Skeletal muscle cell (primary cell): ENCODE results near the gene ITGBL1.

Source experiments
- DNase-seq: peaks from one replicate; pipeline ENCODE4 v3.0.0-alpha.2; 2010; ENCODE audit warnings: low read depth
- H3K4me3 ChIP-seq: 2 replicates; pipeline ENCODE4 v1.5.1; 2011; ENCODE audit warnings: low read depth, mild to moderate bottlenecking, control low read depth, low read length, moderate library complexity

Gene ITGBL1

GRCh38 chr13:101711307-101712025 lies 259.0 kb downstream of the ITGBL1 start:
- no peak overlapping the region for H3K4me3 ChIP-seq
- no peak for DNase-seq

GRCh38 chr13:101712026-101712348 lies 259.5 kb downstream of the ITGBL1 start:
- no peak overlapping the region for H3K4me3 ChIP-seq
- no peak for DNase-seq

GRCh38 chr13:101714195-101714594 lies 261.7 kb downstream of the ITGBL1 start:
- DNase-seq, result no peak

GRCh38 chr13:101717353-101717752 lies 264.9 kb downstream of the ITGBL1 start:
- no peak overlapping the region for H3K4me3 ChIP-seq

More at GRCh38 chr13:101714195-101714594, 261.7 kb downstream of the ITGBL1 start:
- H3K4me3 ChIP-seq, result no peak overlapping the region

GRCh38 chr13:101718496-101718895 lies 266.0 kb downstream of the ITGBL1 start:
- H3K4me3 ChIP-seq, result no peak overlapping the region
- no peak for DNase-seq

More at GRCh38 chr13:101717353-101717752, 264.9 kb downstream of the ITGBL1 start:
- DNase-seq, result no peak

- H3K4me3 ChIP-seq, result no peak overlapping the region
- DNase-seq, result no peak
These were observed 274.2 kb downstream of the ITGBL1 start for GRCh38 chr13:101726681-101727080.

GRCh38 chr13:101727118-101727517 lies 274.6 kb downstream of the ITGBL1 start:
- no peak overlapping the region for H3K4me3 ChIP-seq
- DNase-seq, result no peak

GRCh38 chr13:101728021-101728420 lies 275.5 kb downstream of the ITGBL1 start:
- H3K4me3 ChIP-seq, result no peak overlapping the region
- DNase-seq, result no peak

GRCh38 chr13:101728615-101729014 lies 276.1 kb downstream of the ITGBL1 start:
- H3K4me3 ChIP-seq, result no peak overlapping the region
- DNase-seq, result no peak

- no peak for DNase-seq
- no peak overlapping the region for H3K4me3 ChIP-seq
These were observed 278.0 kb downstream of the ITGBL1 start for GRCh38 chr13:101730420-101731000.

- DNase-seq, result no peak
These were observed 284.1 kb downstream of the ITGBL1 start for GRCh38 chr13:101736566-101736965.

GRCh38 chr13:101738336-101738735 lies 285.9 kb downstream of the ITGBL1 start:
- H3K4me3 ChIP-seq, result no peak overlapping the region
- DNase-seq, result no peak

More at GRCh38 chr13:101736566-101736965, 284.1 kb downstream of the ITGBL1 start:
- no peak overlapping the region for H3K4me3 ChIP-seq

GRCh38 chr13:101739382-101740178 lies 287.1 kb downstream of the ITGBL1 start:
- no peak overlapping the region for H3K4me3 ChIP-seq
- DNase-seq, result no peak

- no peak for DNase-seq
- H3K4me3 ChIP-seq, result no peak overlapping the region
These were observed 294.0 kb downstream of the ITGBL1 start for GRCh38 chr13:101746513-101746912.

GRCh38 chr13:101747039-101747438 lies 294.6 kb downstream of the ITGBL1 start:
- no peak overlapping the region for H3K4me3 ChIP-seq
- no peak for DNase-seq

GRCh38 chr13:101749584-101749983 lies 297.1 kb downstream of the ITGBL1 start:
- no peak for DNase-seq
- no peak overlapping the region for H3K4me3 ChIP-seq

GRCh38 chr13:101751488-101751887 lies 299.0 kb downstream of the ITGBL1 start:
- peak; percentile 96 for DNase-seq

GRCh38 chr13:101752432-101752831 lies 300.0 kb downstream of the ITGBL1 start:
- no peak overlapping the region for H3K4me3 ChIP-seq
- DNase-seq, result no peak

More at GRCh38 chr13:101751488-101751887, 299.0 kb downstream of the ITGBL1 start:
- no peak overlapping the region for H3K4me3 ChIP-seq

- H3K4me3 ChIP-seq, result no peak overlapping the region
- DNase-seq, result no peak
These were observed 302.9 kb downstream of the ITGBL1 start for GRCh38 chr13:101755228-101755887.
